ENCODE measurements around the gene CHN2.

- no peak for TF ChIP-seq PATZ1 (CRISPR knock-in tag; IDR thresholded peaks at IDR 0.05; ENCODE audit: borderline replicate concordance)
- TF ChIP-seq PPARA (CRISPR knock-in tag; IDR thresholded peaks at IDR 0.05; ENCODE audit: borderline replicate concordance): no peak
- TF ChIP-seq SNAI2 (CRISPR knock-in tag; IDR thresholded peaks at IDR 0.05): no peak
- TF ChIP-seq RARB (CRISPR knock-in tag; IDR thresholded peaks at IDR 0.05): no peak
- TF ChIP-seq ARNTL (CRISPR knock-in tag; IDR thresholded peaks at IDR 0.05; ENCODE audit: borderline replicate concordance, low read depth): no peak
- TF ChIP-seq TOX (CRISPR knock-in tag; IDR thresholded peaks at IDR 0.05; ENCODE audit: borderline replicate concordance): no peak
- no peak for TF ChIP-seq CSDC2 (CRISPR knock-in tag; IDR thresholded peaks at IDR 0.05)
- TF ChIP-seq BACH2 (CRISPR knock-in tag; IDR thresholded peaks at IDR 0.05; ENCODE audit: borderline replicate concordance): no peak
- no peak for TF ChIP-seq TSHZ2 (CRISPR knock-in tag; IDR thresholded peaks at IDR 0.05)
- no peak for TF ChIP-seq CREB5 (CRISPR knock-in tag; IDR thresholded peaks at IDR 0.05; ENCODE audit: low read depth)
These were observed 260.4 kb downstream of the CHN2 start for GRCh38 chr7:29454899-29455451.

All from SK-N-SH treated with all-trans-retinoic acid at 6 μM for 48 hours (cell line).